ENCODE data around the gene SNORC. TPM values are rescaled to one million over a fixed set of nuclear protein-coding genes. Genes with fewer than 3 reads are reported as not detected.

Gene SNORC
- total and polyA plus RNA-seq, 2 of the 13 experiments (the other 11 are each of a cell fraction or from before 2014, with no cell fraction given): 59.1 to 86.1 TPM

- TF ChIP-seq ZNF550 (CRISPR knock-in tag; IDR thresholded peaks at IDR 0.05; ENCODE audit: borderline replicate concordance) (peak; percentile 39; the same call in 1 of the 2 replicates), ZNF777 (CRISPR knock-in tag; IDR thresholded peaks at IDR 0.05) (no peak), TCF7 (IDR thresholded peaks at IDR 0.05; ENCODE audit: low read depth) (no peak), ZBTB20 (CRISPR knock-in tag; IDR thresholded peaks at IDR 0.05; ENCODE audit: borderline replicate concordance, low read depth) (0 out of 2 replicates have a peak, but pooled peaks have one; percentile 16), ARHGAP35 (CRISPR knock-in tag; IDR thresholded peaks at IDR 0.05; ENCODE audit: borderline replicate concordance) (no peak), ZBTB26 (CRISPR knock-in tag; IDR thresholded peaks at IDR 0.05; ENCODE audit: borderline replicate concordance) (no peak), TSC22D2 (CRISPR knock-in tag; IDR thresholded peaks at IDR 0.05; ENCODE audit: borderline replicate concordance) (no peak), ZNF331 (CRISPR knock-in tag; IDR thresholded peaks at IDR 0.05) (peak; percentile 72), THAP11 (CRISPR knock-in tag; IDR thresholded peaks at IDR 0.05) (no peak), ZNF281 (CRISPR knock-in tag; IDR thresholded peaks at IDR 0.05; ENCODE audit: borderline replicate concordance) (peak; percentile 72; the same call in 1 of the 2 replicates), PATZ1 (CRISPR knock-in tag; IDR thresholded peaks at IDR 0.05) (peak; percentile 1; the same call in 1 of the 2 replicates), MATR3 (CRISPR knock-in tag; IDR thresholded peaks at IDR 0.05) (no peak), SRSF9 (IDR thresholded peaks at IDR 0.05; ENCODE audit: borderline replicate concordance, insufficient read depth, low read depth, low read length, poor library complexity, severe bottlenecking) (no peak), NR3C1 (CRISPR knock-in tag; IDR thresholded peaks at IDR 0.05) (no peak), FOXP1 (IDR thresholded peaks at IDR 0.05) (no peak), FOXP1 (CRISPR knock-in tag; IDR thresholded peaks at IDR 0.05) (no peak), SIN3A (IDR thresholded peaks at IDR 0.05; ENCODE audit: borderline replicate concordance, low read depth, low read length) (no peak), RARA (CRISPR knock-in tag; IDR thresholded peaks at IDR 0.05) (no peak), MED1 (CRISPR knock-in tag; IDR thresholded peaks at IDR 0.05) (no peak), THAP7 (CRISPR knock-in tag; IDR thresholded peaks at IDR 0.05) (peak; percentile 79; the same call in 1 of the 2 replicates), ATF2 (CRISPR knock-in tag; IDR thresholded peaks at IDR 0.05) (0 out of 2 replicates have a peak, but pooled peaks have one; percentile 1), PITX1 (CRISPR knock-in tag; IDR thresholded peaks at IDR 0.05) (no peak), ZNF788 (CRISPR knock-in tag; IDR thresholded peaks at IDR 0.05; ENCODE audit: borderline replicate concordance) (no peak), HDAC2 (CRISPR knock-in tag; IDR thresholded peaks at IDR 0.05) (no peak)
These were observed 1.4 kb downstream of the SNORC start (continued) for GRCh38 chr2:232871418-232871834.
